Gastroesophageal sphincter (tissue), 3 donors: Measurements from ENCODE around the gene CXCL1.

Experiments used
- POLR2A ChIP-seq, 2 donors: fragments of 450-650 bp; IDR thresholded peaks; one replicate each; pipeline ENCODE4 v1.6.1; 2017; ENCODE audit warnings: antibody characterized with exemption in 2 of 2, mild to moderate bottlenecking in 2 of 2, moderate library complexity in 1 of 2
- TF ChIP-seq, protein P1 (sequence below), 4 experiments: fragments of 200-600 bp in 2 of 4; fragments of 450-650 bp in 2 of 4; sonication (generic) in 1 of 4; IDR thresholded peaks; one replicate each; pipeline ENCODE4 v1.5.1; 2017 to 2019; ENCODE audit warnings: antibody characterized with exemption in 4 of 4, mild to moderate bottlenecking in 2 of 4, moderate library complexity in 2 of 4

DNA sequence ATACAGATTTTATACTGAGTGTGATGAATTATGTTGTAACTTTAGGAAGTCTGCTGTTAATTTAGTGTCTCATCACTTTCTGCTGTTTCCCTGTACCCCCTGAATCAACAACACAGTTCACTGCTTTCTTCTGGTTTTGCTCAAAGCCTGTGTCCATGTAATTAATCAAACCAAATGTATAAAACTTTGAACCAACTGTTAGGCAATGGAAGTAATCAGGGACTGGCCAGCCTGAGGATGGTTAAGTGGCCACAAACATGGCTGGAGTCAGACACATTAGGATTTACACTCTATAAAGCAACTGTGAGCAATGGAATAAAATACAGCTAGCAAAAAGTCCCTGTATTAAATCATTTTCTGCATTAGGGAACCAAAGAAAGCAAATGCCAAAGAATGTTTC, 42.6 kb downstream of the CXCL1 start:
- TF ChIP-seq, protein P1, sequence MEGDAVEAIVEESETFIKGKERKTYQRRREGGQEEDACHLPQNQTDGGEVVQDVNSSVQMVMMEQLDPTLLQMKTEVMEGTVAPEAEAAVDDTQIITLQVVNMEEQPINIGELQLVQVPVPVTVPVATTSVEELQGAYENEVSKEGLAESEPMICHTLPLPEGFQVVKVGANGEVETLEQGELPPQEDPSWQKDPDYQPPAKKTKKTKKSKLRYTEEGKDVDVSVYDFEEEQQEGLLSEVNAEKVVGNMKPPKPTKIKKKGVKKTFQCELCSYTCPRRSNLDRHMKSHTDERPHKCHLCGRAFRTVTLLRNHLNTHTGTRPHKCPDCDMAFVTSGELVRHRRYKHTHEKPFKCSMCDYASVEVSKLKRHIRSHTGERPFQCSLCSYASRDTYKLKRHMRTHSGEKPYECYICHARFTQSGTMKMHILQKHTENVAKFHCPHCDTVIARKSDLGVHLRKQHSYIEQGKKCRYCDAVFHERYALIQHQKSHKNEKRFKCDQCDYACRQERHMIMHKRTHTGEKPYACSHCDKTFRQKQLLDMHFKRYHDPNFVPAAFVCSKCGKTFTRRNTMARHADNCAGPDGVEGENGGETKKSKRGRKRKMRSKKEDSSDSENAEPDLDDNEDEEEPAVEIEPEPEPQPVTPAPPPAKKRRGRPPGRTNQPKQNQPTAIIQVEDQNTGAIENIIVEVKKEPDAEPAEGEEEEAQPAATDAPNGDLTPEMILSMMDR (IDR thresholded peaks at IDR 0.05) = no peak
- TF ChIP-seq POLR2A (IDR thresholded peaks at IDR 0.05) = no peak
